ENCODE results near the gene CPD.
"Not testable (repeated sequence)": the region's sequence is repeated elsewhere in the genome, so short reads cannot be mapped to it uniquely, and the experiment has no call there.

Gene CPD

DNA sequence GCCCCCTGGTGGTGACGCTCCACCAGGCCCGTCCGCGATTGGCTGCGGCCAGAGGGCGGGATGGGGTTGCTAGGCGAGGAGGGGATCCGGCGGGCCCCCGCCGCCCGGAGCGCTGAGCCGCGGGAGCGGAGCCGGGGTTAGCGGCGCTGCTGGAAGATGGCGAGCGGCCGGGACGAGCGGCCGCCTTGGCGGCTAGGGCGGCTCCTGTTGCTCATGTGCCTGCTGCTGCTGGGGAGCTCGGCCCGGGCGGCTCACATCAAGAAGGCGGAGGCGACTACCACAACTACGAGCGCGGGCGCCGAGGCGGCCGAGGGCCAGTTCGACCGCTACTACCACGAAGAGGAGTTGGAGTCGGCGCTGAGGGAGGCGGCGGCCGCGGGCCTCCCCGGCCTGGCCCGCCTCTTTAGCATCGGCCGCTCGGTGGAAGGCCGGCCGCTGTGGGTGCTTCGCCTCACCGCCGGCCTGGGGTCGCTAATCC, at the start of gene CPD:
TSS of gene CPD (plus strand) at position 103 of the 478 bp plus-strand sequence. CDS start at position 157, 54 bp downstream.
- DNase-seq (ENCODE audit: low read depth in 4 of 4, low spot score in 1 of 4): peak; percentile 93 to 98 (median 94)

DNA sequence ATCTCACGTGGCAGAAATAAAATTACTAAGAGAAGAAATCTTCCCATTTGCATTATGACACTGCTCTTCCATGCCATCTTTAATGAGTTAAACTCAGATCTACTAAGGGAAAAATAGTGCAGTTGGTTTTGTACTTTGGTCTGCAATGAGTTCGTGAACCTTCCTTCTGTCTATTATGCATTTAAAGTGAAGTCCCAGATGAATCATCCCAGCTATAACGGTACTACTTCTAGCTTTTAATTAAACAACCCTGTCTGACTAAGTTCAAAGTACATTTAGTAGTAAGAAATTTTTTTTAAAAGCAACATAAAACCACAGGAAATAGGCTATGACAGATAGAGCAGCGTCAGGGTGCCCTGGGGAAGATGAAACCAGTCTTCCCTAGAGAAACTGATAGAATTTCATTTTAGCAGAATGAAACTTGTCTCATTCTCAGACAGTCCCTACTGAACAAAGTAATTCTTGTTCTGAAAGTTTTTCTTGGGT, 46.6 kb upstream of the CPD start:
- DNase-seq (ENCODE audit: low read depth in 4 of 4, low spot score in 1 of 4): peak in 2 of 4 experiments; percentile 27 to 45

DNA sequence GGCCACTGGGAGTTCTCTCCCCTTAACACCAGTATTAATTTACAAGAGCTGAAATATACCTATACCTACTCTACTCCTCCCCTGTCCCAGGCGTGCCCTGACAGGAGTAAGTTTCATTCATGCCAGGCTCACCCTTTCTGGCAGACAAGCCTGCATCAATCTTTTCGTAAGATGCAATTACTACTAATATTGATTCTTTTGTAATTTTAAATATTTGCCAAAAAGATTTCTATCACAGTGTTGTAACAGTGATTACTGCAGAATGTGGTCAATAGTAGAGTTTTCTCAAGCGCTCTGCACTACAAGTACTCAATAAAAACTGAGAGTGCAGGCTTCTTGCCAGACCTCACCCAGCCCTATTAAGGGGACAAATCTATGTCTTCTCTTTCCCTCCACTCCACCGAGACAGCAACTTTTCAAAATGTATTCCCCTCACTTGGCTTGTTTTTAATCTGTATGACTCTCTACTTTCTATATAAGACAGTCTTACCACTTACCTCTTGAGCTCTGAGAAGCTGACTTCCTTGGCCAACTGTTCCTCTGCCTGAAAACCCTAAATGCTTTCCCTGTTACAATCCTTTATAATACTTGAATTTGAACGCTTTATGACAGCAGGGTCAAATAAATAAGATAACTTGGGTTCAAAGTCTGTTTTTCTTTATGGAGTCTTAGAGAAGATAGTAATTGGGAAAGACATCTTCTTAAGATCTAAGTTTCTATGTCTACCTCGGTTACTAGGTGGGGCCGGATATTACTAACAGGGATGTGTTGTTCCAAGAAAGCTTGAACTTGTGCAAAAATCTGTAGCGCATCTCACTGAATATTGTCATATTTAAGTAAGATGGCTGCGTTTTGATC, 45.0 kb upstream of the CPD start, which contains the start of gene TMIGD1:
TSS of gene TMIGD1 (minus strand) at position 555 of the 858 bp plus-strand sequence. CDS start 1,924 bp downstream, outside the sequence.
- no peak for DNase-seq (ENCODE audit: low read depth in 4 of 4, low spot score in 1 of 4)

DNA sequence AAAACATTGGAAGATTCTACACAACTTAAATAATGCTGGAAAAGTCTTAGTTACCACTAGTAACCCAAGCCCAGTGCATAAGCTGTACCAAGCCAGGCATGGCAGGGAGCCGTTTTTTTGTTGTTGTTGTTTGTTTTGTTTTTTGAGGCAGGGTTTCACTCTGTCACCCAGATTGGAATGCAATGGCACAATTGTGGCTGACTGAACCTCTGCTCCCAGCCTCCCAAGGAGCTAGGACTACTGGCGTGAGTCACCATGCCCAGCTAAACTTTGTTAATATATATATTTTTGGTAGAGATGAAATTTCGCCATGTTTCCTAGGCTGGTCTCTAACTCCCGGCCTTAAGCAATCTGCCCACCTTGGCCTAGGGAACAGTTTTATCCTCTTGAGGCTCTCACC, 44.3 kb upstream of the CPD start:
- DNase-seq (ENCODE audit: low read depth in 4 of 4, low spot score in 1 of 4): no peak

DNA sequence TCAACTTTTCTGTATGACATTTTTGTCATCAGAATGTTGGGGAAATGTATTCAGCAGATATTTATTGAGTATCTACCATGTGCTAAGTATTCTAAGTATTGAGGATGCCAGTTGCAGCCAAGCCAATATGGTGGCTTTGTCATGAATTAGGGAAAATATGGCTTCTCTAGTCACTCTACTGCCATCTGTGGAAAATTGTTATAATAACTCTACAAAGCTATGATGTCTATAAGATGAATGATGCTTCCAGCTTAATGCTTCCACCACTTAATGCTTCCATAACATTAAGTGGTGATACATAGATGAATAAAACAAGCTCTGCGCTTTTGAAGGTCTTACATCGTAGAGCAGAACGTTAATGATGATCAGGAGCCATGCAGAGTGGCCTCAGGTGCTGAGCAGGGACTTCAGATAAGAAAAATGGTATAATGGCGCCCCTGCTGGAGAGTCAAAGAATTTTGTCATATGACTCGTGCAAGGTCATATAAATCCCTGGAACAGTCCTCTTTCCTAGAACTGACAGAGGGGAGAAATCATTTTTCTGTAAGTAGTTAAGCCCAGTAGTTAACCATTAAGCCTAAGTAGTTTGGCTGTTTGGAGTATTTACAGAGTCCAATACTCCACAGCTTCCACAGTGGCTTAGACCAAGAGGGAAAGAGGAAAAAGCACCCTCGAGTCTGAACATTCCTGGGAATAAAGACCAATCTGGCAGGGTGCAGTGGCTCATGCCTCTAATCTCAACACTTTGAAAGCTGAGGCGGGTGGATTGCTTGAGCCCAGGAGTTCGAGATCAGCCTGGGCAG, 42.2 kb upstream of the CPD start:
- peak; percentile 32 to 47 (median 38) for DNase-seq (ENCODE audit: low read depth in 4 of 4, low spot score in 1 of 4)

DNA sequence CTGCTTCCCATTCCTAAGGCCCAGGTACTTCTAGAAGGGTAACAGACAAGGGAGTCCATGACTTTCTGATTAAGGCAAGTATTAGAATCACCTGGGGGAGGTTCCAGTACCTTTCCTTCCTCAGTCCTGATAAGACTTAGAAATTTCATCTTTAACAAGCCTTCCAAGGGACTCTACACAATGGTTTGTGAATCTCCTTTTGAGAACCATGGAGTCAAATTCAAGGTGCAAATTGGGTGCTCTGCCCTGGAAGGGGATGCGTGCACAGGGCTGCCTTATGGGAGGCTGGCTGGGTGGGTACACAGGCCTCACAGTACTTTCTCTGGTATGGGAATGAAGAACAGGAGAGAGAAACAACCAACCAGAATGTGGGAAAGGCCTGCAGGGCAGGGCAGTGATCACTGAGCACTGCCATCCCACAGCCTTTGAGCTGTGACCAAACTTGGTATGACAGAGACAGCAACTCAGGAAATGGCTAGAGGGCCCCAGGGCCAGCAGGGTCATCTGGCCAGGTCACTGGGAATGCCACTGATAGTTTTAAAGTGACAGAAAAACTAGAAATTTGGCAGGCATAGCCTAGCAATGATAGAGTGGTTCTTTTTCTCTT, 41.2 kb upstream of the CPD start:
- no peak for DNase-seq (ENCODE audit: low read depth in 4 of 4, low spot score in 1 of 4)

DNA sequence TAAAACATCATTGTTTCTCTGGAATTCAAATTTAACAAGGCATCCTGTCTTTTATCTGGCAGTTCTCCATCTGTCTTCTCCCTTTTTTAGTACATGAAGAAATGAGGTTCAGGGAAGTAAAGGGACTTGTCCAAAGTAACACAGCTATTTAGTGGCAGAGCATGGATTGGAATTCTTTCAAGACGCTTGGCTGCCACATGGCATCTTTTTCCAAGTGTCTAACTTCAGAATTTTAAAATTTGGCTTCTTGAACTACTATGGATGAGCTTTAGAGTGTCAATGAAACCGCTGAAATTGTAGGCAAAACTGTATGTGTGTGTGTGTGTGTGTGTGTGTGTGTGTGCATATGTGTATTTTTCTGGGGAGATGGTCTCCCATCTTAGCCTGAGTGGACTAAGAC, 39.6 kb upstream of the CPD start:
- no peak for DNase-seq (ENCODE audit: low read depth in 4 of 4, low spot score in 1 of 4)

DNA sequence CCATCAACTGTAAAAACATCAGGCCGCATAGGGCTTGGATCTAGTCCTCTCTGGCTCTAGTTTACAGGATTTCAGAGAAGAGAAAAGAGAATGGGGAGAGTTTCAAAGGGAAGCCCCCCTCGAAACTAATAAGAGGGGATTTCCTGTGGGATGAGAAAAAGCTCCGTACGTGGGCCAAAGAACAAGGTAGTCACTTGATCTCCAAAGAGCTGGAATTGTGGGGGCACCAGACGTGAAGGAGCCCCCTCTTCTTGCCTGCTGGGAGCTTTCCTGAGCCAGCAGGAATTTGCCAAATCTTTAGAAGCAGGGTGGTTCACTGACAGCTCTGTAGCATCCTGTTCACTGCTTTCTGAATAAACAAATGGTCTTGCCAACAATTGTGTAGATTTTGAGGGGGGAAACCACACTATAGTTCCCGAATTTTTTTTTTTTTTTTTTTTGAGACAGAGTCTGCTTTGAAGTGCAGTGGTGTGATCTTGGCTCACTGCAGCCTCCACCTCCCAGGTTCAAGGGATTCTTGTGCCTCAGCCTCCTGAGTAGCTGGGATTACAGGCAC, 37.8 kb upstream of the CPD start:
- no peak for DNase-seq (ENCODE audit: low read depth in 4 of 4, low spot score in 1 of 4)

DNA sequence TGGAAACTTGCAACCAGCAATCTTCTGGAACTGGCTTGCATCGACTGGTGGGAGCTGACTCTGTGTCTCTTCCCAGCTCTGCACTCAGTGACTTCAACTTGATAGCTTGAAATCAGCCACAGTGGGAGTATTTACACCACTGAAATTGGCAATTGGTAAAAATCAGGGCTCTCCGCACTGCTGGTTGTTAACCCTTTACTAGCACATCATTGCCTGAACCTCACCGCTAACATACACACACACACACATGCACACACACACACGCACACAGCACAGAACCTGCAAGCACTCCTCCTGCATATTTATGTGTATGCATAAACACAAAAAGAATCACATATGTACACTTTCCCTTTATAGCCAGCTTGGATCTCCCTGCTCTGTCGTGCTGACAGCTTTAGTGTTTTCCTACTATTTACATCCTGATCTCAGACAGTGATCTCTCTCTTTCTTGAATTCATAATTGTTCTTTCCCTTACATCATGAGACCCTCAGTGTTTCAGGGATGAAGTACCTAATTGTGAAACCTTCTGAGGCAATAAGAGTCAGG, 37.0 kb upstream of the CPD start:
- DNase-seq (ENCODE audit: low read depth in 4 of 4, low spot score in 1 of 4): no peak

DNA sequence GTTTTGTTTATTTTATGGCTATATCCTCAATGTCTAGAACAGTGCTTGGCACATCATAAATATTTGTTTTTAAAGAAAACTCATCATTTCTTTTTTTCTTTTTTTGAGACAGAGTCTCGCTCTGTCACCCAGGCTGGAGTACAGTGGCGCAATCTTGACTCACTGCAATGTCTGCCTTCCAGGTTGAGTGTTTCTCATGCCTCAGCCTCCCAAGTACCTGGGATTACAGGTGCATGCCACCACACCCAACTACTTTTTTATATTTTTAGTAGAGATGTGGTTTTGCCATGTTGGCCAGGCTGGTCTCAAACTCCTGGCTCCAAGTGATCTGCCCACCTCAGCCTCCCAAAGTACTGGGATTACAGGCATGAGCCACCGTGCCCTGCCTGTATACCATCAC, 35.5 kb upstream of the CPD start:
- not testable (repeated sequence) for DNase-seq (ENCODE audit: low read depth in 4 of 4, low spot score in 1 of 4)

DNA sequence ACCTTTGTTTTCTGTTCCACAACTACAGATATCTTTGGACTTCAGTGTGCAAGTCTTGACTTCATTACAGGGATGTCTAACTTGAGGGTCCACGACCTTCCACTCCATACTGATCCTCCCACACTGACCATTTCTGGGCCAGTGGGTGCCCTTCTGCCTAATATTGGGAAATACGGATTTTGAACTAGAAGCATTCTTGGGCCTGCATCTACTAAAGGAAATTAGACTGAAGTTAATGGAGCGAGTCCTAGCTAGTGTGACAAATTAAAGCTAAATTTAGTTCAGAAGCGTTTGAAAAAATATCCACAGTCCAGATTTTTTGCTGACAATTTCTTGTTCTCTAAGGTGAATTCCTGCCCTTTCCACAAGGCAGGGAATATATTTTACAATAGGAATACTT, 34.9 kb upstream of the CPD start:
- no peak for DNase-seq (ENCODE audit: low read depth in 4 of 4, low spot score in 1 of 4)

DNA sequence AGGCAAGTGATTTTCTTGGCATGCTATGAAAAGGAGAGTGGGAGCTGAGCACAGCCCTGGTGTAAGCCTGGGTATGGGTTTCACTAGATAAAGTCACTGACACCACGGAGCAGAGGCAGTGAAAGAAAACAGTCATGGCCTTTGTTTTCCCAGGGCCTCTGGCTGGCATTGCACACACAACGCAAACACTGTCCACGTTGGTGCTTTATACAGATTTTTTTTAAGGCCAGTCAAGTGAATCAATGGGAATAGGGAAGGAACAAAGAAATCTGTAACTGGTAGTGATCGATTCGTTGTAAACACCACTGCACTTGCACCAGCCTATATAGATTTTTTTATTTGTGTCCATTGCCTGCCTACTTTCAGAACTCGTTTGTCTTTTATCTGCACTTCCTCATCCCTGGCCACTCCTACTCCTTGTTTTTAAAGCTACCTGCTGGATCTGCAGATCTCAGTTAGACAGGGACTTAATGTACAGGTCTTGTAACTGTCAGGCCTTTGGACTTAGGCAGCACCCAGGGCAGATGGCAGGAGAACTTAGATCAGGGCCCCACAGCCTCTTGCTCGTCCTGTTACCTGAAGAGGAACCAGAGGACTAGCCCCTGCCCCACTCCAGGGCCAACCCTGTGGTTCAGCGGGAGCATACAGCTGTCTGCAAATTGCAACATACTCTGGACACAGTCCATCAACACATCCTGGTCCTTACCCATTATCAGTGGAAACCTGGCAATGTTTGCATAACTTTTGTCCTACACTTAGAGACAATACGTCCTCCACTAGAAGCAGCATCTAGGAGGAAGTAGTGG, 34.2 kb upstream of the CPD start:
- DNase-seq (ENCODE audit: low read depth in 4 of 4, low spot score in 1 of 4): no peak

DNA sequence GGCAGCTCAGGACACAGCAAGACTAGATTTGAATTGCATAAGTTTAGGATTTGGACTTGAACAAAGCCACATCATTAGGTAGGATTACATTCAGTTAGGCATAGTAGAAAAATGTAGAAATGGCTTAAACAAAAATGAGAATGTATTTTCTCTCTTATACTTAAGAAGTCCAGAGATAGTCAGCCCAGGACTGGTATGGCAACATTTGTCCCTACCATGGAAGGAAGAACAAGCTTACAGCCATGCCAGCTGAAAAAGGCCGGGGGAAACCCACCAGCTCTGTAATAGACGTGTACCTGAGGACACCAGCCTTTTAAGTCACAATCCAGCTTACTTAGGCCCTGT, 33.7 kb upstream of the CPD start:
- DNase-seq (ENCODE audit: low read depth in 4 of 4, low spot score in 1 of 4): no peak

DNA sequence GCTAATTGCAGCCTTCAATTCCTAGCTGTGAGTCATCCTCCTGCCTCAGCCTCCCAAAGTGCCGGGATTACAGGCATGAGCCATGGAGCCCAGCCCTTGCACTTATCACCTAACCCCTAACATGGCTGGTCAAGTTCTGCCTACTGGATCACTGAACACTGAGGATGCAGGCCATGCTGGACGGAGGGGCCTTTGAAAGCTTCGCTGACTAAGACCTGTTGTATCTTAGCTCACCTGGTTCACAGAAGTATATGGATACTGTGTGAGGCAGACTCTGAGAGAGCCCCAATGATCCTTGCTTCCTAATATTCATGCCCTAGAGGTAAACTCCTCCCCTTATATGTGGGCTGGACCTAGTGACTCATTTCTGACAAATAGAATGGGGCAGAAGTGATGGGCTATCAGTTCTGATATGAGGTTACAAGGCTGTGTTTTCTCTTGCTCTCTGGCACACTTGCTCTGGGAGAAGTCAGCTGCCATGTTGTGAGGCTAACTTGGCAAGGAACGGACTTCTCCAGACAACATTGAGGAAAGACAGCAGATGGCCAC, 33.1 kb upstream of the CPD start:
- no peak for DNase-seq (ENCODE audit: low read depth in 4 of 4, low spot score in 1 of 4)

DNA sequence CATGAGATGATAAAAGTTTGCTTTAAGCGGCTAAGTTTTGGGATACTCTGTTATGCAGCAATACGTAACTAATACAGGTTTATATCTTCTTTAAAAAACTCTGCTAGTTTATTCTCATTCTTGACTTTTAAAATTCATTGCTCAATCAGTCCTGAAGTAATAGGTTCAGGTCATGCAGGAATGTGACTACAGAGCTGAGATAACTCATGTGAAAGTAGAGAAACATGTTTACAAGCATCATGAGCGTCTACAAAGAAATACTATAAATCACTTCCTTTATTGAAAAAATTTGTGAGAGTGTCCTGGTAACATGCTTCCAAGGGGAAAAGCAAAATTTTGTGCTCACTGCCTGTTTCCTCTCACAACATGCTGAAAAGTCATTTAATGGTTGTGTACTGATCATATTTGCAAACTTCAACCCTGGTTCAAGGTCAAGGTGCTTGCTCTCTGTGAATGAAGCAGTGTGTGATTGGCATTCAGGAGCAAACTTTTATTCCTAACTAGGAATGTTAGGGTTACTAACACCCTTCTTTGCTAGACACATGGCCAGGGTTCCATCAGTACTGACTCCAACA, 32.4 kb upstream of the CPD start:
- DNase-seq (ENCODE audit: low read depth in 4 of 4, low spot score in 1 of 4): no peak

DNA sequence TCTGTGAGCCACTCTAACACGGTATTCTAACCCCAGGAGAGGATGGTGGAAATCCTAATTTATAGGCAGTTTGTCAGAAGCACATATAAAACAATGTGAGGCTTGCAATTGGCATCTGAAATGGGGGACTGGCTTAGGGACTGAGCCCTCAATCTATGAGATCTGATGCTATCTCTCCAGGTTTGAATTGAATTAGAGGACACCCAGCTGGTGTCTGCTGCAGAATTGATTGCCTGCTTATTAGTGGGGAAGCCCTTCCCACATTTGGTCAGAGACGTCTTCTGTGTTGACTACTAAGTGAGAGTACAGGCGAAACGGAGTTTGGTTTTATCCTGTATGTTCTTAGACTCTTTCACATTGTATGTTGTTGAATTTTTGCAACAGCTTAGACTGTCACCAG, 31.2 kb upstream of the CPD start:
- no peak for DNase-seq (ENCODE audit: low read depth in 4 of 4, low spot score in 1 of 4)

DNA sequence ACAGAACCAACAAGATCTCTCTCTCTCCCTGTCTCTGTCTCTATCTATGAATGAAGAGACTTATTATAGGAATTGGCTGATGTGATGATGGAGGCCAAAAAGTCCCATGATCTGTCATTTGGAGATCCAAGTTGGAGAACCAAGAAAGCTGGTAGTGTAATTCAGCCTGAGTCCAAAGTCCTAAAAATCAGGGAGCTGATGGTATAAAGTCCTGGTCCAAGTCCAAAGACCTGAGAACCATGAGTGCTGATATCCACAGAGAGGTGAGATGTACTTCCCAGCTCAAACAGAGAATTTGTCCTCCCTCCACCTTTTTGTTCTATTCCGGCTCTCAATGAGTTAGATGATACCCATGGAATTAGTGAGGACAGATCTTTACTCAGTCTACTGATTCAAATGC, 29.5 kb upstream of the CPD start:
- DNase-seq (ENCODE audit: low read depth in 4 of 4, low spot score in 1 of 4): no peak

DNA sequence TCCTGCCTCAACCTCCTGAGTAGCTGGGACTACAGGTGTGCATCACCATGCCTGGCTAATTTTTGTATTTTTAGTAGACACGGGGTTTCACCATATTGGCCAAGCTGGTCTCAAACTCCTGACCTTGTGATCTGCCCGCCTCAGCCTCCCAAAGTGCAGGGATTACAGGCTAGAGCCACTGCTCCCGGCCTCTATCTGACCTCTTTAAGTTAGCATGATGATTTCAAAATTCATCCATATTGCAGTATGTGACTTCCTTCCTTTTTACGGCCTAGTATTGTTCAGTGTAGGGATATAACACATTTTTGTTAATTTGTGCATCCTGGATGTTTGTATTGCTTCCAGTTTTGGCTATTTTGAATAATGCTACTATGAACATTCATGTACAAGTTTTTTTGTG, 27.5 kb upstream of the CPD start:
- DNase-seq (ENCODE audit: low read depth in 4 of 4, low spot score in 1 of 4): not testable (repeated sequence)

DNA sequence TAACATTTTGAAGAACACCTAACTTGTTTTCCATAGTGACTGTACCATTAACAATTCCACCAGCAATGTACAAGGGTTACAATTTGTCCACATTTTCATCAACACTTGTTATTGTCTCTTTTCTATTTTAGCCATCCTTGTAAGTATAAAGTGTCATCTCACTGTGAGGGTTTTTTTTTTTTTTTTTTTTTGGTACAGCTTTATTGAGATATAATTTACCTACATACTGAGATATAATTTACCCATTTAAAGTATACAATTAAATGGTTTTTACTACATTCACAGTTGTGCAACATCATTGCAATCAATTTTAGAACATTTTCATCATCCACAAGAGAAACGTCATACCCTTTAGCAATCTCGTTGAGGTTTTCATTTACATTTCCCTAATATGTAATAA, 27.0 kb upstream of the CPD start:
- DNase-seq (ENCODE audit: low read depth in 4 of 4, low spot score in 1 of 4): no peak
